Endothelial cell of umbilical vein (primary cell): ENCODE data around the gene MAML2.

ENCODE experiments used
- EZH2 ChIP-seq: IDR thresholded peaks from 2 replicates; pipeline ENCODE4 v1.6.1; 2012; ENCODE audit warnings: borderline replicate concordance, low read depth, mild to moderate bottlenecking, moderate library complexity, low read length, inconsistent platforms; ENCODE audit not compliant: severe bottlenecking
- JUN ChIP-seq: IDR thresholded peaks from 2 replicates; pipeline ENCODE4 v1.6.1; 2011; ENCODE audit warnings: borderline replicate concordance, low read depth; ENCODE audit not compliant: insufficient read length, insufficient read depth
- POLR2A ChIP-seq: IDR thresholded peaks from 2 replicates; pipeline ENCODE4 v1.6.1; 2012; ENCODE audit warnings: low read depth, mild to moderate bottlenecking, control low read depth, low read length
- POLR2AphosphoS5 ChIP-seq: IDR thresholded peaks from 2 replicates; pipeline ENCODE4 v1.6.1; 2012; ENCODE audit warnings: low read depth, mild to moderate bottlenecking, control low read depth, low read length, moderate library complexity; ENCODE audit not compliant: insufficient read depth
- TF ChIP-seq, protein P1 (sequence below), 2 donors: IDR thresholded peaks; 1 replicate in 1 of 2; 2 replicates in 1 of 2; pipeline ENCODE4 v1.5.1; 2011; ENCODE audit warnings: low read length in 2 of 2, mild to moderate bottlenecking in 2 of 2, moderate library complexity in 2 of 2, control low read depth in 1 of 2, inconsistent platforms in 1 of 2, low read depth in 1 of 2; ENCODE audit not compliant: insufficient read depth in 1 of 2; ENCODE audit errors: extremely low read depth in 1 of 2

DNA sequence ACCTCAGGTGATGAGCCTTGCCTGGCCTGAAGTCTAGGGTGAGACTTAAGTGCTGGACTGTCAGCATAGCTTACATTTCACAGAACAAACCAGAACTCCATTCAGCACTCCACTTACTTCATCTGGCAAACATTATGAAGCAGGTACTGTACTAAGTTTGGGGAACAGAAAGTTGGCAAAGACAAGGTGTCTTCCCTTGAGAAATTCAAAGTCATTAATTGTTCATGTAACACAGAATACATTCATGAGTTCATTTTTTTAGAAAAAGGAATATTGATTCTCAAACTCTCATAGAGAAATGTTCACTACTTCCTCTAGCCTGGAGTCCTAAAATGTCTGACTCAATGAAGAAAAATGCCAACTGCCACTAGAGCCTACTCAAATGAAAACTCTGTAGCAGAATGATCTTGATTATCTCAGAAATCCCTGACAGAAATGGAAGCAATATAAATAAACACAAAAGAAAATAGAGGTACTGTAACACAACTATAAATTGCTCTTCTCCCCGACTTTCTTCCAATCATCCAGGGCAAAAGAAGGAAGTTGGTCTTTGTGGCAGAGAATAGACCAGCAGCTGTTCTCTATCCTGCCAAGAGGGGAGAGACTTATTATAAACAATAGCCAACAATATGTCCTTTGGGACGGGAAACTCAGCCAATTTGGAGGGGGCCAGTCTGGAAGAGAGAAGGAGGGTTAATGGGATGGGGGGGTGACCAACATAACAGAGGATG is 289.9 kb downstream of the MAML2 start:
- TF ChIP-seq POLR2A: no peak
- TF ChIP-seq, protein P1, sequence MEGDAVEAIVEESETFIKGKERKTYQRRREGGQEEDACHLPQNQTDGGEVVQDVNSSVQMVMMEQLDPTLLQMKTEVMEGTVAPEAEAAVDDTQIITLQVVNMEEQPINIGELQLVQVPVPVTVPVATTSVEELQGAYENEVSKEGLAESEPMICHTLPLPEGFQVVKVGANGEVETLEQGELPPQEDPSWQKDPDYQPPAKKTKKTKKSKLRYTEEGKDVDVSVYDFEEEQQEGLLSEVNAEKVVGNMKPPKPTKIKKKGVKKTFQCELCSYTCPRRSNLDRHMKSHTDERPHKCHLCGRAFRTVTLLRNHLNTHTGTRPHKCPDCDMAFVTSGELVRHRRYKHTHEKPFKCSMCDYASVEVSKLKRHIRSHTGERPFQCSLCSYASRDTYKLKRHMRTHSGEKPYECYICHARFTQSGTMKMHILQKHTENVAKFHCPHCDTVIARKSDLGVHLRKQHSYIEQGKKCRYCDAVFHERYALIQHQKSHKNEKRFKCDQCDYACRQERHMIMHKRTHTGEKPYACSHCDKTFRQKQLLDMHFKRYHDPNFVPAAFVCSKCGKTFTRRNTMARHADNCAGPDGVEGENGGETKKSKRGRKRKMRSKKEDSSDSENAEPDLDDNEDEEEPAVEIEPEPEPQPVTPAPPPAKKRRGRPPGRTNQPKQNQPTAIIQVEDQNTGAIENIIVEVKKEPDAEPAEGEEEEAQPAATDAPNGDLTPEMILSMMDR (IDR thresholded peaks at IDR 0.05; ENCODE audit: extremely low read depth in 1 of 2, insufficient read depth in 1 of 2, low read depth in 1 of 2, low read length in 2 of 2): no peak
- no peak for TF ChIP-seq EZH2
- TF ChIP-seq POLR2AphosphoS5: no peak
- TF ChIP-seq JUN: no peak
